Mesangial cell (primary cell): ENCODE data around the gene UBE3D. TPM values are rescaled to one million over a fixed set of nuclear protein-coding genes. Genes with fewer than 3 reads are reported as not detected.

ENCODE experiments used
- total RNA-seq: library from RNA; depleted of rRNA; stranded (reverse); fragments of >200 nt; gene quantifications from 2 replicates; pipeline ENCODE4 v1.2.3, GENCODE V29; 2015

The UBE3D gene
- total RNA-seq = 3.9 and 5.5 TPM in 2 replicates

GRCh38 chr6:83065511-83066192 lies at the start of gene UBE3D:
Gene UBE3D (minus strand): TSS chr6:83065841. CDS start chr6:83065718, 123 bp downstream.

GRCh38 chr6:83067448-83068439 lies 2.1 kb upstream of the UBE3D start, which contains the start of gene DOP1A:
Gene DOP1A (plus strand): TSS chr6:83067671. CDS start chr6:83096978, 29,307 bp downstream.

Other genes with a start within 250 kb of the UBE3D start
- 3.1 and 7.9 TPM in 2 replicates for gene DOP1A, start 1.8 kb upstream of the UBE3D start, total RNA-seq
- gene PGM3, start 127.4 kb upstream of the UBE3D start, total RNA-seq = 24.3 and 39.3 TPM in 2 replicates
- gene RWDD2A, start 127.5 kb upstream of the UBE3D start, total RNA-seq = 2.3 and 4.7 TPM in 2 replicates